ENCODE results near the gene DALRD3.

The DALRD3 gene

DNA sequence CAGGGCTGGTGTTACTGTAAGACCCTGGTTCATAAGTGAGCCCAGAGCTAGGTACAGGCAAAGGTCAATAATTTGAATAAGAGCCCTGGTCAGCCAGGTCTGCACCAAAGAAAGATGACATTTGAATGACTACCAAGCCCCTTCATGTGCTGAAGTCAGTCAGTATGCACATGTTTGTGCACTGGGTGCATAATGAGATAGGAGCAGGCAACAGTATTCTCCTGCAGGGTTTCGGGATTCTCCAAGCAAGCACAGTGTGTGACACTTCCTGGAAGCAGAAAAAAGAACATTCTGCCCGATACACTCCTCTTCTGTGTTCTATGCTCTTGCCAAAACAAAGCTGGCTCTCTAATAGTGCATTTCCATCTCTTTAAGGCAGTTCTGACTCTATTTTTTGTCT lies 16.3 kb upstream of the DALRD3 start:
- TF ChIP-seq, protein P1, sequence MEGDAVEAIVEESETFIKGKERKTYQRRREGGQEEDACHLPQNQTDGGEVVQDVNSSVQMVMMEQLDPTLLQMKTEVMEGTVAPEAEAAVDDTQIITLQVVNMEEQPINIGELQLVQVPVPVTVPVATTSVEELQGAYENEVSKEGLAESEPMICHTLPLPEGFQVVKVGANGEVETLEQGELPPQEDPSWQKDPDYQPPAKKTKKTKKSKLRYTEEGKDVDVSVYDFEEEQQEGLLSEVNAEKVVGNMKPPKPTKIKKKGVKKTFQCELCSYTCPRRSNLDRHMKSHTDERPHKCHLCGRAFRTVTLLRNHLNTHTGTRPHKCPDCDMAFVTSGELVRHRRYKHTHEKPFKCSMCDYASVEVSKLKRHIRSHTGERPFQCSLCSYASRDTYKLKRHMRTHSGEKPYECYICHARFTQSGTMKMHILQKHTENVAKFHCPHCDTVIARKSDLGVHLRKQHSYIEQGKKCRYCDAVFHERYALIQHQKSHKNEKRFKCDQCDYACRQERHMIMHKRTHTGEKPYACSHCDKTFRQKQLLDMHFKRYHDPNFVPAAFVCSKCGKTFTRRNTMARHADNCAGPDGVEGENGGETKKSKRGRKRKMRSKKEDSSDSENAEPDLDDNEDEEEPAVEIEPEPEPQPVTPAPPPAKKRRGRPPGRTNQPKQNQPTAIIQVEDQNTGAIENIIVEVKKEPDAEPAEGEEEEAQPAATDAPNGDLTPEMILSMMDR (IDR thresholded peaks at IDR 0.05; ENCODE audit: insufficient read depth, missing control alignments): no peak
- DNase-seq (ENCODE audit: insufficient read length, low spot score) (no peak), FAIRE-seq (no peak)

DNA sequence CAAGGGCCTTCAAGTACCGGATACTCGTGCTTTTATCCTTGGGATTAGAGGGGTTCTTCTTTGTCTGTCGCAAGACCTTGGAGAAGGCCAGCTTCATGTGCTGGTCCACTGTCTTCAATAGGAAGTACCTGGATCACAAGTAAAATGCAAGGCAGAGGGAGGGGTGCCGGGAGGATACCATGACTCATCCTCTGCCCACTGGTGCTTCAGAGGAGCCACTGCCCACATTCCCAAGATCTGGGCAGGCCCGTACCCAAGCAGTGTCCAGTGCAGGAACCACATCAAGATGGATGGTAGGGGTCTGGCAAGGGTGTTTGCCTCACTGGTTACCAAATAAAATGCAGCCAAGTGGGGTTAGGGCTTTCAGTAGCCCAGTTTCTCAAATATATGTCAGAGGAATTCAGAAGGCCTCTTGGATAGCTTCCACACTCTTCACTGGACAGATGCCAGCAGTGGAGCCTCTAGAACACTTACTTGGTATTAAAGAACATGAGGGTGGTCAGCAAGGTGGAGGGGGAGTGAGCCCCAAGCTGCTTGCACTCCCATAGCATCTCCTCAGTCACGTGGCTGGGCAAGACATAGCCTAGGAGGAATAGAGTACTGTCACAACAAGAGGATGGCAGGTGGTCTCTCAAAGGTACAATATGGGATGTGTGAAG lies 14.4 kb upstream of the DALRD3 start:
- TF ChIP-seq, protein P1 (IDR thresholded peaks at IDR 0.05; ENCODE audit: insufficient read depth, missing control alignments): no peak
- no peak for DNase-seq (ENCODE audit: insufficient read length, low spot score)
- FAIRE-seq: no peak

DNA sequence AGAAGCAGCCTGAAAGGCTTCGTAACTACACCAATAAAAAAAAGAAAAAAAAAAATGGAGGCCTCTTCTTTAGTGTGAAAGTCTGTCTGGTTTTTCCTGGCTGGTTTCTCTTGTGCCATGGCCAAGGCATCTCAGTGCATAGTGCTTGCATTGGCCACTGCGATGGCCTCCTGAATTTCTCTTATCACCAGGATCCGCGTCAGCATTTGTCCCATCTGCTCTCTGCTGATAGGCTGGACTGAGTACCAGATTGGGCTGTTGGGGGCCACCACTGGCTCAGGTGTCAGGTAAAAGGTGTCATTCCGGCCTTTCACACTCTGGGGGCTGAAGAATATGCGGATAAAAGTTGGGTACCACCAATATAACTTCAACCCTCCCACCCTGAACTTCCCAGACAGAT lies 11.9 kb upstream of the DALRD3 start:
- DNase-seq (ENCODE audit: insufficient read length, low spot score) (no peak), FAIRE-seq (no peak)
- TF ChIP-seq, protein P1 (IDR thresholded peaks at IDR 0.05; ENCODE audit: insufficient read depth, missing control alignments): no peak

DNA sequence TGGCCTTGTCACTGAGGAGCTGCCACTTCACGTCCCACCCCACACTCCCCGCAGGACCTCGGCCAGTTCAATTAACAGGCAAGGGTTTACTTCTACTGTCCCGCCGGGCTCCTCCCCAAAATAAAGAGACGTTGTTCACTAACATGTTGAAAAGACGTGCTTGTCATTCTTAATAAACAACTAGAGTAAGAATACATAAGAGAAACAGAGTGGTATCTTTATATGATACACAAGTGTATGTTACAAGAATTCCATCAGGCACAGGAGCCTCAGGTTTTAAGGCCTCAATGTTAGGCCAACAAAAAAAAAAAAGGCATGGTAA lies 11.1 kb upstream of the DALRD3 start:
- DNase-seq (ENCODE audit: insufficient read length, low spot score): no peak
- no peak for FAIRE-seq
- TF ChIP-seq, protein P1 (IDR thresholded peaks at IDR 0.05; ENCODE audit: insufficient read depth, missing control alignments): no peak

DNA sequence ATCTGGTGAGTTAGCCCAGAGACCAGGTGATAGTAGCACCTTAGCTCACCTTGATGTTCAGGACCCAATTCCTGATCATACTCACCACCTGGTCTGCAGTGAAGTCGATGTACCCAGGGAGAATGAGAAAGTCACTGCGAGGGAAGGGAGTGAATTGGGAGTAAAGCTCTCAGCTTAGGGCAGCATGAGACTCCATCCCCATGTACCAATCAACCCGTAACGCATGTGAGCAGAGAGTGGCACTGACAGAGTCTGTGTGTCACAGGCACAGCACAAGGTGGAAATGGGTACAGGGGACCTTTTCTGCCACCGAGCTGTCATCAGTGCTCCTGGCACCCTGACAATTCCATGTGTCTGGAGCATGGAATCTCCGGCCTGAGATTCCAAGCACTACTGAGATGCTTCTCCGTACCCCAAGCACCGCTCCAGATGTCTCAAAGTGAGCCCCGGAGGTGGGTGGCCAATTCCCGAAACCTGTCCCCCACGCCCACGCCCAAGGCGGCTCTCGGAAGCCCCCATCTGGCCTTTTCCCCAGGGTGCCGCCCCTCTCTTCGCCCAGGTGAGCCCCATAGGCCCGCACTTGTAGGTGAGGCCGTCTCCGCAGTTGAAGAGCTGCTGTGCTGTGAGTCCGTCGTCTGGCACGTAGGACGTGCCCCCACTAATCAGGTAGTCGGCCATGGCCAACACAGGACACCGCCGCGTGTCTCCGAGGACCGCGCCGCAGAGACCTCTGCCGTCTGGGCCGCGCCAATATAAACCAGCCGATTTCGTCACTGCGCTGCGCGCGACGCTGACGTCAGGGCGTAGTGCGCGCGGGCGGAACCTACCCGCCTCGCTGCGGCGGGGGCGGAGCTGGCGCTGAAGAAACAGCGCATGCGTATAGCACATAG lies 10.5 kb upstream of the DALRD3 start, which contains the start of gene IMPDH2:
Gene IMPDH2, minus strand, starts transcription at position 726 of the 890 bp plus-strand sequence. Its CDS starts 48 bp downstream, at position 678.
- TF ChIP-seq, protein P1 (IDR thresholded peaks at IDR 0.05; ENCODE audit: insufficient read depth, missing control alignments): peak; percentile 18
- DNase-seq (ENCODE audit: insufficient read length, low spot score): no peak
- FAIRE-seq: no peak

DNA sequence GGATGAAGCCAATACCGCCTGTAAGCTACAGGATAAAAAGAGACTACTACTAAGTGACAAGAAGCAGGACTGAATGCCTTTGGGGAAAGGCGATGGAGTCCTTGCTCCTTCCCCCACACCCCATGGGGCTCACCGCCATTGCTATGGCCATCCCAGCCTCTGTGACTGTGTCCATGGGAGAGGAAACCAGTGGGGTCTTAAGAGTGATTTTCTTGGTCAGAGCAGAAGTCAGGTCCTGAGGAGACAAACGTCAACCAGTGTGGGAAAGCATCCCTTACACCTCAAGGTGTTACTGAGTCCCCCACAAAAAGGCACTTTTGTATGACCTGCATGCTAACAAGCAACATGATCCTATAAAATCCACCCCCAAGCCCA lies 9.9 kb upstream of the DALRD3 start:
- FAIRE-seq (no peak), DNase-seq (ENCODE audit: insufficient read length, low spot score) (no peak)
- TF ChIP-seq, protein P1 (IDR thresholded peaks at IDR 0.05; ENCODE audit: insufficient read depth, missing control alignments): no peak

DNA sequence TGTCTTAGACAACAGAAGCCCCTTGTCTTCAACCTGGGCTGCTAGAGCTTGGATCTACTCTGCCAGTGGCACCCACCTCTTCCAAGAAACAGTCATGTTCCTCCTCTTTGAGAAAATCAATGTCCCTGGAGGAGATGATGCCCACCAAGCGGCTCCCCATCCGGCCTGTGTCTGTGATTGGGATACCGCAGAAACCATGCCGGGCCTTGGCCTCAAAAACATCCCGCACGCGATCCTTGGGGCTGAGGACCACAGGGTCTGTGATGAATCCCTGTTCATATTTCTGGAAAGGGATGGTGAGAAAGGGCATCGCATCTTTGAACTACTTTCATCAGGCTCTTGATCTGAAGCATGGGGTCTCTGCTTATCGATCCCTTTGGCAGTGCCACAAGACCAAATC lies 9.3 kb upstream of the DALRD3 start:
- DNase-seq (ENCODE audit: insufficient read length, low spot score): no peak
- TF ChIP-seq, protein P1 (IDR thresholded peaks at IDR 0.05; ENCODE audit: insufficient read depth, missing control alignments): no peak
- FAIRE-seq: no peak
